Astrocyte (in vitro differentiated cells and primary cell): Measurements from ENCODE around the gene ITPK1. TPM values are rescaled to one million over a fixed set of nuclear protein-coding genes. Genes with fewer than 3 reads are reported as not detected.

Experiments
- DNase-seq: peaks from one replicate; pipeline ENCODE4 v3.0.0-alpha.2; 2010; ENCODE audit warnings: low read depth
- FAIRE-seq: peaks from 2 replicates; lab custom pipeline; 2011; peaks lifted over from hg19 to GRCh38; lab: Jason Lieb, UNC
- H2AFZ ChIP-seq: 2 replicates; pipeline ENCODE4 v1.6.0; 2012; ENCODE audit warnings: low read depth, low read length, inconsistent platforms
- H3K27ac ChIP-seq: 2 replicates; pipeline ENCODE4 v1.5.1; 2011; ENCODE audit warnings: low read depth, low read length, inconsistent platforms
- H3K27me3 ChIP-seq: 2 replicates; pipeline ENCODE4 v1.6.0; 2011; ENCODE audit warnings: low read length, inconsistent platforms; ENCODE audit not compliant: insufficient read depth
- H3K36me3 ChIP-seq: 2 replicates; pipeline ENCODE4 v1.5.1; 2011; ENCODE audit warnings: low read length, inconsistent platforms; ENCODE audit not compliant: insufficient read depth
- H3K4me1 ChIP-seq: 2 replicates; pipeline ENCODE4 v1.5.1; 2011; ENCODE audit warnings: low read length, inconsistent platforms; ENCODE audit not compliant: insufficient read depth
- H3K4me2 ChIP-seq: 2 replicates; pipeline ENCODE4 v1.6.0; 2012; ENCODE audit warnings: low read length, inconsistent platforms
- H3K4me3 ChIP-seq: 2 replicates; pipeline ENCODE4 v1.5.1; 2011; ENCODE audit warnings: low read depth, mild to moderate bottlenecking, low read length, inconsistent platforms; ENCODE audit not compliant: insufficient read depth
- H3K79me2 ChIP-seq: 2 replicates; pipeline ENCODE4 v1.6.0; 2012; ENCODE audit warnings: mild to moderate bottlenecking, low read length, inconsistent platforms; ENCODE audit not compliant: insufficient read depth
- H3K9ac ChIP-seq: 2 replicates; pipeline ENCODE4 v1.6.0; 2012; ENCODE audit warnings: mild to moderate bottlenecking, low read length, inconsistent platforms
- H3K9me3 ChIP-seq: 2 replicates; pipeline ENCODE4 v1.5.1; 2012; ENCODE audit warnings: low read depth, mild to moderate bottlenecking, low read length, inconsistent platforms; ENCODE audit not compliant: insufficient read depth
- H4K20me1 ChIP-seq: 2 replicates; pipeline ENCODE4 v1.6.0; 2012; ENCODE audit warnings: low read length, inconsistent platforms; ENCODE audit not compliant: insufficient read depth
- H3K27ac Mint-ChIP-seq: one replicate; pipeline ENCODE4 v1.8.0; 2021; ENCODE audit warnings: mild to moderate bottlenecking, mixed read lengths; ENCODE audit not compliant: unreplicated experiment
- H3K27me3 Mint-ChIP-seq: one replicate; pipeline ENCODE4 v1.8.0; 2021; ENCODE audit warnings: low read depth, mixed read lengths; ENCODE audit not compliant: unreplicated experiment
- H3K36me3 Mint-ChIP-seq: one replicate; pipeline ENCODE4 v1.8.0; 2021; ENCODE audit warnings: low read depth, mixed read lengths; ENCODE audit not compliant: unreplicated experiment
- H3K4me1 Mint-ChIP-seq: one replicate; pipeline ENCODE4 v1.8.0; 2021; ENCODE audit warnings: low read depth, mixed read lengths; ENCODE audit not compliant: unreplicated experiment
- H3K4me3 Mint-ChIP-seq: one replicate; pipeline ENCODE4 v1.8.0; 2021; ENCODE audit warnings: mild to moderate bottlenecking, moderate library complexity, mixed read lengths; ENCODE audit not compliant: unreplicated experiment
- H3K9me3 Mint-ChIP-seq: one replicate; pipeline ENCODE4 v1.8.0; 2021; ENCODE audit warnings: mild to moderate bottlenecking, mixed read lengths; ENCODE audit not compliant: unreplicated experiment
- EZH2 ChIP-seq: IDR thresholded peaks from 2 replicates; pipeline ENCODE4 v1.6.1; 2012; ENCODE audit warnings: mild to moderate bottlenecking, low read length, inconsistent platforms; ENCODE audit not compliant: insufficient read depth
- total RNA-seq: library from RNA; stranded (reverse); gene quantifications from 2 replicates; pipeline ENCODE4 v1.2.1, GENCODE V29; 2021
- TF ChIP-seq, protein P1 (sequence below): IDR thresholded peaks from 2 replicates; pipeline ENCODE4 v1.5.1; 2011; ENCODE audit warnings: low read depth, mild to moderate bottlenecking, inconsistent platforms, low read length, moderate library complexity; ENCODE audit not compliant: insufficient read depth

Gene ITPK1
- total RNA-seq, 1 donor from 2014 or later = 13.0 TPM

DNA sequence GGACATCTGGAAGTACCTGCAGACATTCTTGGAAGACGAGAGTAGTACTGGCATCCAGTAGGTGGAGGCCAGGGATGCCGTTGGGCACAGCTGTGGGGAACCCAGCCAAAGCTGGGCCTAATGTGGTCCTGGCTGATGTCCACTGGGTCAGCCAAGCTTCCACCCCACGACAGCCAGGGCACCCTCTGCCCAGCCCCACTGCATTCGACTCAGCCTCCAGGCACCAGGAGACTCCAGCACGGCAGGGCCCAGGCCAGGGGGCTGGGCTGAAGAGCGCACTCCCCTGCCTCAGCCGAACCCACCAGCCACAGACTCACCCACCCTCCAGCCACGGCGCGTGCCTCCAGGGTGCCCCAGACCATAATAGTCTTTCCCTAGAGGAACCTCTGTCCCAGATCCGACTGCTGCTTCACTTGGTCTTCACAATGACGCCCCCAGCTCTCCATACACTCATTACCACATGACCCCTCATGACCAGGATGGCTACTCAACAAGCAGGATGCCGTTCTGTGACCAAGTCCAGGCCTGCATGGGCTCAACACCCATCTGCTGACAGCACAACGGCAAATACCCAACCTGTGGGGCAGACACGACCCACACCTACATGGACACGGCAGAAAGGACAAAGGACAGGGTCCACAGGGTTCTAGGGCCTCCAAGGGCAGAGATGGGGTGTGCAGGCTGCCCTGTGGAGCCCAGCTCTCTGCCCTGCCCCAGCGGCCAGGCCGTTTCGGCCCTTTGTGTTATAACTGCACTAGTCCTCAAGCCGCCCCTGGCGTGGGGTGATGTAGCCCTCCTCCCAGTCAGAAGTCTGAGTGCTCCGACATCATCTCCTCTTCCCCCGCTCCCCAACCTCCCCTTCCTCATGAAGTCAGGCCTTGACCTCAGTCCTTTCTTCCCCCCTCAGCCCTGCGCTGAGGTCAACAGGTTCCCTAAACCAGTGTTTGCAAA, 22.8 kb downstream of the ITPK1 start:
- FAIRE-seq (no peak), DNase-seq (no peak)
- Histone ChIP-seq H3K4me3 (no peak overlapping the region), H3K4me1 (no peaks in the 10 kb centered on the region), H3K9me3 (no peaks in the 10 kb centered on the region), H2AFZ (no peak overlapping the region), H3K27me3 (no peaks in the 10 kb centered on the region), H3K79me2 (peaks cover 5% of the 10 kb centered on the region), H3K9ac (no peak overlapping the region), H4K20me1 (peaks cover 75% of the 10 kb centered on the region), H3K4me2 (no peak overlapping the region), H3K27ac (no peak overlapping the region), H3K36me3 (no peaks in the 10 kb centered on the region)
- H3K4me3 Mint-ChIP-seq = no peak overlapping the region
- no peak for TF ChIP-seq EZH2
- TF ChIP-seq, protein P1, sequence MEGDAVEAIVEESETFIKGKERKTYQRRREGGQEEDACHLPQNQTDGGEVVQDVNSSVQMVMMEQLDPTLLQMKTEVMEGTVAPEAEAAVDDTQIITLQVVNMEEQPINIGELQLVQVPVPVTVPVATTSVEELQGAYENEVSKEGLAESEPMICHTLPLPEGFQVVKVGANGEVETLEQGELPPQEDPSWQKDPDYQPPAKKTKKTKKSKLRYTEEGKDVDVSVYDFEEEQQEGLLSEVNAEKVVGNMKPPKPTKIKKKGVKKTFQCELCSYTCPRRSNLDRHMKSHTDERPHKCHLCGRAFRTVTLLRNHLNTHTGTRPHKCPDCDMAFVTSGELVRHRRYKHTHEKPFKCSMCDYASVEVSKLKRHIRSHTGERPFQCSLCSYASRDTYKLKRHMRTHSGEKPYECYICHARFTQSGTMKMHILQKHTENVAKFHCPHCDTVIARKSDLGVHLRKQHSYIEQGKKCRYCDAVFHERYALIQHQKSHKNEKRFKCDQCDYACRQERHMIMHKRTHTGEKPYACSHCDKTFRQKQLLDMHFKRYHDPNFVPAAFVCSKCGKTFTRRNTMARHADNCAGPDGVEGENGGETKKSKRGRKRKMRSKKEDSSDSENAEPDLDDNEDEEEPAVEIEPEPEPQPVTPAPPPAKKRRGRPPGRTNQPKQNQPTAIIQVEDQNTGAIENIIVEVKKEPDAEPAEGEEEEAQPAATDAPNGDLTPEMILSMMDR = no peak
- peaks cover 42% of the 10 kb centered on the region for H3K27me3 Mint-ChIP-seq
- H3K27ac Mint-ChIP-seq = no peak overlapping the region
- no peaks in the 10 kb centered on the region for H3K36me3 Mint-ChIP-seq
- no peaks in the 10 kb centered on the region for H3K4me1 Mint-ChIP-seq
- peaks cover 3% of the 10 kb centered on the region for H3K9me3 Mint-ChIP-seq

DNA sequence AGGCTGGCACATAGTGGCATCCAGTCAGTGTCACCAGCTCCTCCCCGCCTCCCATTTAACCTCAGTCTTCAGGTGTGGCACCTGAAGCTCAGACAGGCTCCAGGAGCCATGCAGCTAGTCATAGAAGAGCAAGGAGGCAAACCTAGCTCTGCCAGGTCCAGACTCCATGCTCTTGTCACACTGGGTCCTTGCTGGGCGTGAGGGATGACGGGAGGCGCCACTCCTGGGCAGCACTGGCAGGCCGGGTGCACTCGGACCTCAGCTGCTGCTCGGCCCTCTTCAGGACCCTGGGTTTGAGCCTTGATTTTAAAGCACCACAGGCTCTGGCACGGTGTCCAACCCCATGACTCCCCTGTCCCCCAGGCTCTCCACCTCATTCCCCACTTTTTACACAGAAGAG, 24.1 kb downstream of the ITPK1 start:
- H2AFZ ChIP-seq = no peak overlapping the region
- Mint-ChIP-seq H3K9me3 (peaks cover 3% of the 10 kb centered on the region), H3K36me3 (no peaks in the 10 kb centered on the region), H3K4me3 (no peak overlapping the region), H3K27me3 (peaks cover 38% of the 10 kb centered on the region), H3K4me1 (no peaks in the 10 kb centered on the region), H3K27ac (no peak overlapping the region)
- DNase-seq = no peak
- FAIRE-seq = no peak
- no peak overlapping the region for H3K4me2 ChIP-seq
- no peak overlapping the region for H3K27ac ChIP-seq
- H3K4me1 ChIP-seq = peaks cover 3% of the 10 kb centered on the region
- H3K9ac ChIP-seq = no peak overlapping the region
- peaks cover 72% of the 10 kb centered on the region for H4K20me1 ChIP-seq
- H3K79me2 ChIP-seq = peaks cover 5% of the 10 kb centered on the region
- no peaks in the 10 kb centered on the region for H3K27me3 ChIP-seq
- H3K9me3 ChIP-seq = no peaks in the 10 kb centered on the region
- no peaks in the 10 kb centered on the region for H3K36me3 ChIP-seq
- TF ChIP-seq, protein P1 = no peak
- no peak for TF ChIP-seq EZH2
- no peak overlapping the region for H3K4me3 ChIP-seq
